ENCODE results near the gene S100A7A.
"Not testable (repeated sequence)": the region's sequence is repeated elsewhere in the genome, so short reads cannot be mapped to it uniquely, and the experiment has no call there.

GRCh38 chr1:153419436-153419793 is 3.1 kb downstream of the S100A7A start:
- TF ChIP-seq TAF1 (IDR thresholded peaks at IDR 0.05; ENCODE audit: low read depth); CTCF (IDR thresholded peaks at IDR 0.05; ENCODE audit: poor library complexity, severe bottlenecking): not testable (repeated sequence)
